HepG2 (cell line): ENCODE results near the gene TSGA10. TPM values are rescaled to one million over a fixed set of nuclear protein-coding genes. Genes with fewer than 3 reads are reported as not detected.
"Not testable (repeated sequence)": the region's sequence is repeated elsewhere in the genome, so short reads cannot be mapped to it uniquely, and the experiment has no call there.

ENCODE experiments used
- ATAC-seq: fragments of 200-7000 bp; cut with Tn5 transposase; 3 replicates; pipeline ENCODE4 v1.9.1; 2020; ENCODE audit warnings: mild to moderate bottlenecking, moderate library complexity
- BruUV-seq: library from RNA; stranded (reverse); fragments of 400-500 nt; replicated peaks from 2 replicates; lab custom pipeline; 2021; lab: Mats Ljungman, UMichigan
- CTCF ChIA-PET: fragments of 300-600 bp; formaldehyde crosslinking; extraction: SDS; loops from one replicate; lab custom pipeline; 2021; ENCODE audit warnings: low total read pairs, inconsistent platforms, low intra/inter-chr PET ratio; lab: Yijun Ruan, JAX
- POLR2A ChIA-PET: fragments of 350-600 bp; sonication (Branson Sonifier 250); formaldehyde crosslinking; loops from one replicate; lab custom pipeline; 2020; ENCODE audit warnings: antibody characterized with exemption, inconsistent platforms; lab: Yijun Ruan, JAX
- DNase-seq: peaks from one replicate; pipeline ENCODE4 v3.0.0-alpha.2; 2015; ENCODE audit warnings: low spot score
- FAIRE-seq: peaks from 3 replicates; lab custom pipeline; 2011; peaks lifted over from hg19 to GRCh38; lab: Jason Lieb, UNC
- H2AFZ ChIP-seq: one replicate; pipeline ENCODE4 v1.6.1; 2011; ENCODE audit warnings: low read length, inconsistent platforms
- H3K27ac ChIP-seq: fragments of 300-600 bp; 3 replicates; pipeline ENCODE4 v1.8.0; 2011; ENCODE audit warnings: mixed run types, mild to moderate bottlenecking, mixed read lengths, low read length, inconsistent platforms; ENCODE audit not compliant: insufficient read depth; ENCODE audit errors: extremely low read length
- H3K27me3 ChIP-seq, 2 experiments: fragments of 200-600 bp in 1 of 2; 2 replicates in 1 of 2; 3 replicates in 1 of 2; pipeline versions ENCODE4 v1.6.0 to v1.8.0; 2011; ENCODE audit warnings: low read length in 2 of 2, mild to moderate bottlenecking in 2 of 2, moderate library complexity in 2 of 2, inconsistent platforms in 1 of 2; ENCODE audit not compliant: insufficient read depth in 2 of 2, control insufficient read depth in 1 of 2
- H3K36me3 ChIP-seq, 2 experiments: fragments of 200-600 bp in 1 of 2; replicated peaks in 1 of 2; 2 replicates in 1 of 2; 3 replicates in 1 of 2; pipeline versions ENCODE4 v1.5.1 to v1.8.0; 2011; ENCODE audit warnings: low read length in 2 of 2, inconsistent platforms in 1 of 2; ENCODE audit not compliant: insufficient read depth in 2 of 2, control insufficient read depth in 1 of 2
- H3K4me1 ChIP-seq: 2 replicates; pipeline ENCODE4 v1.5.1; 2012; ENCODE audit warnings: low read length, inconsistent platforms; ENCODE audit not compliant: insufficient read depth
- H3K4me2 ChIP-seq: 2 replicates; pipeline ENCODE4 v1.6.0; 2011; ENCODE audit warnings: low read depth, low read length, inconsistent platforms
- H3K4me3 ChIP-seq, 3 experiments: fragments of 200-600 bp in 1 of 3; sonication (generic), shearing (Covaris generic) in 1 of 3; replicated peaks in 1 of 3; 2 replicates each; pipeline ENCODE4 v1.5.1; 2011 to 2016; ENCODE audit warnings: low read length in 3 of 3, inconsistent platforms in 2 of 3, low read depth in 2 of 3, mild to moderate bottlenecking in 2 of 3, control low read depth in 1 of 3, mixed read lengths in 1 of 3; ENCODE audit not compliant: insufficient read depth in 1 of 3
- H3K79me2 ChIP-seq: one replicate; pipeline ENCODE4 v1.6.1; 2011; ENCODE audit warnings: low read length, inconsistent platforms; ENCODE audit not compliant: insufficient read depth
- H3K9ac ChIP-seq: 2 replicates; pipeline ENCODE4 v1.6.0; 2011; ENCODE audit warnings: mild to moderate bottlenecking, low read depth, low read length, inconsistent platforms; ENCODE audit not compliant: insufficient read depth
- H3K9me3 ChIP-seq: 2 replicates; pipeline ENCODE4 v1.5.1; 2012; ENCODE audit warnings: mild to moderate bottlenecking, low read length
- H4K20me1 ChIP-seq: 2 replicates; pipeline ENCODE4 v1.6.0; 2011; ENCODE audit warnings: inconsistent platforms, mild to moderate bottlenecking, low read length, moderate library complexity; ENCODE audit not compliant: insufficient read depth
- CCDC6 ChIP-seq: sonication (generic); formaldehyde crosslinking; IDR thresholded peaks from 2 replicates; pipeline ENCODE4 v1.8.1; 2022; ENCODE audit warnings: mild to moderate bottlenecking, missing genetic modification reagents, moderate library complexity
- LCORL ChIP-seq, 2 experiments: fragments of 450-650 bp in 1 of 2; sonication (generic) in 1 of 2; formaldehyde crosslinking in 1 of 2; IDR thresholded peaks; 2 replicates each; pipeline versions ENCODE4 v1.5.0 to v1.6.1; 2017 to 2020; ENCODE audit warnings: antibody characterized with exemption in 1 of 2, missing genetic modification reagents in 1 of 2
- TP53 ChIP-seq: sonication (generic); formaldehyde crosslinking; conservative IDR thresholded peaks from 2 replicates; pipeline ENCODE4 v1.4.0; 2020; ENCODE audit warnings: missing genetic modification reagents
- ZBTB26 ChIP-seq: IDR thresholded peaks from 2 replicates; pipeline ENCODE4 v1.6.1; 2016; ENCODE audit warnings: missing compliant biosample characterization, missing genetic modification reagents, borderline replicate concordance
- ZNF329 ChIP-seq: sonication (generic); formaldehyde crosslinking; IDR thresholded peaks from 2 replicates; pipeline ENCODE4 v1.9.0; 2021; ENCODE audit warnings: low read depth, mild to moderate bottlenecking, missing genetic modification reagents
- WGBS: methylation state at CpG from one replicate; pipeline ENCODE4 v1.1.6; 2017; ENCODE audit warnings: low lambda C conversion rate; 5-methylcytosine and 5-hydroxymethylcytosine counted together
- in situ Hi-C: cut with HindIII; loops from 2 replicates; pipeline ENCODE4 v1.10.0; 2017; ENCODE audit warnings: low pct_unique_long_range_greater_than_20kb; ENCODE audit not compliant: extremely low pct_ligation_motif_present
- intact Hi-C: fragments of 100-400 bp; cut with micrococcal nuclease; formaldehyde crosslinking; loops from one replicate; pipeline ENCODE4 v1.10.0; 2022; ENCODE audit not compliant: unreplicated experiment
- polyA plus RNA-seq, 8 experiments: library from polyadenylated mRNA; depleted of rRNA in 3 of 8; stranded (reverse) in 7 of 8; unstranded in 1 of 8; fragments of >200 nt; fragmentation: Illumina TruSeq in 4 of 8; extraction: Trizol in 4 of 8; gene quantifications; 2 replicates each; pipeline versions ENCODE4 v1.2.1 to v1.2.3, GENCODE V29; 2011 to 2016; ENCODE audit warnings: low read depth in 4 of 8, missing spikeins in 1 of 8, mixed read lengths in 1 of 8; ENCODE audit not compliant: insufficient read depth in 1 of 8
- total RNA-seq, 5 experiments: library from RNA; depleted of rRNA; stranded (reverse); fragments of >200 nt; fragmentation: Illumina TruSeq; extraction: Trizol; gene quantifications; 2 replicates each; pipeline ENCODE4 v1.2.3, GENCODE V29; 2016; ENCODE audit warnings: low read depth in 1 of 5

Gene TSGA10
- total and polyA plus RNA-seq, 2 of the 13 experiments (the other 11 are each of a cell fraction or from before 2014, with no cell fraction given): 4.7 to 13.1 TPM

- intact Hi-C loops, in situ Hi-C loops, H2AFZ ChIP-seq, CTCF ChIA-PET, H3K79me2 ChIP-seq, H3K9ac ChIP-seq, ATAC-seq, H4K20me1 ChIP-seq, H3K4me3 ChIP-seq, H3K4me1 ChIP-seq, H3K4me2 ChIP-seq, H3K27ac ChIP-seq, DNase-seq, FAIRE-seq, H3K27me3 ChIP-seq, H3K36me3 ChIP-seq, BruUV-seq, H3K9me3 ChIP-seq, POLR2A ChIA-PET: not testable (repeated sequence)
- 15% methylated on average over 2 of the region's 2 CpGs for WGBS
- TF ChIP-seq TP53 (CRISPR knock-in tag): peak; percentile 88; the same call in 1 of the 2 replicates
Measured at GRCh38 chr2:99040736-99041300, 113.9 kb downstream of the TSGA10 start.

DNA sequence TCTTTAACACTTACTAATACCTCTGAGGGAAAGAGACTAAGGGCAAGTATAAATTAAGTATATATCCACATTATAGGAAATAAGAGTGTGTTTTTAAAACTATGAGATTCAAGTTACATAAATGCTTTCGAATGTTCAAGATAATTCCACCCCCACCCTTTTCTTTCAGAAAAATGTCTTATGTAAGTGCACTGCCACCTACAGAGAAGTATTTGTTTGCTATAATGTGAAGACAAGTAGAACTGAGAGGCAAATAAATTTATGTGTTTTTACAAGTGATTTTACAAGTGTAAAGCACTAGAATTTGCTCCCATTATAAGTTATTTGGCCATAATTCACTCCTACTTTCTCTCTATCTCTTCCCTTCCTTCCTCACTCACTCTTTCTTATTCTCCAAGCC, 118.8 kb downstream of the TSGA10 start:
- 10% methylated on average over 1 of the region's 1 CpG for WGBS
- Histone ChIP-seq H2AFZ (no peak overlapping the region), H3K9me3 (peaks cover 5% of the 10 kb centered on the region; the same call in 1 of the 2 replicates), H3K79me2 (no peaks in the 10 kb centered on the region), H3K36me3 (no peaks in the 10 kb centered on the region), H3K4me3 (no peak overlapping the region), H3K4me2 (no peak overlapping the region), H3K27me3 (peaks cover 0 to 7% of the 10 kb centered on the region in 2 experiments; a peak in 1 of 5 replicates), H3K4me1 (no peaks in the 10 kb centered on the region), H3K27ac (no peak overlapping the region), H3K9ac (no peak overlapping the region), H4K20me1 (no peaks in the 10 kb centered on the region)
- intact Hi-C loops (no loop called here), in situ Hi-C loops (no loop called here)
- TF ChIP-seq ZBTB26 (CRISPR knock-in tag) (no peak), ZNF329 (CRISPR knock-in tag) (no peak), LCORL (IDR thresholded peaks at IDR 0.05) (no peak), LCORL (CRISPR knock-in tag; IDR thresholded peaks at IDR 0.05) (no peak), CCDC6 (no peak)
- no peak for ATAC-seq
- no peak for DNase-seq
- CTCF ChIA-PET: no interaction called here
- no peak for FAIRE-seq
- POLR2A ChIA-PET: no interaction called here
- no TSS peak for BruUV-seq
